Muscle of leg (tissue), 11 donors: ENCODE measurements around the gene CTSH. TPM values are rescaled to one million over a fixed set of nuclear protein-coding genes. Genes with fewer than 3 reads are reported as not detected.
"Not testable (repeated sequence)": the region's sequence is repeated elsewhere in the genome, so short reads cannot be mapped to it uniquely, and the experiment has no call there.

Source experiments
- DNase-seq: peaks from one replicate; pipeline ENCODE4 v3.0.0; 2013
- H3K27ac ChIP-seq: one replicate; pipeline ENCODE4 v1.5.1; 2013; ENCODE audit warnings: mild to moderate bottlenecking, low read length, control low read depth
- H3K27me3 ChIP-seq: one replicate; pipeline ENCODE4 v1.6.1; 2013; ENCODE audit warnings: low read length; ENCODE audit not compliant: control insufficient read depth, insufficient read depth
- H3K36me3 ChIP-seq: one replicate; pipeline ENCODE4 v1.6.1; 2013; ENCODE audit warnings: low read length; ENCODE audit not compliant: control insufficient read depth, insufficient read depth
- H3K4me1 ChIP-seq: one replicate; pipeline ENCODE4 v1.6.1; 2013; ENCODE audit warnings: low read length; ENCODE audit not compliant: control insufficient read depth, insufficient read depth
- H3K4me3 ChIP-seq: one replicate; pipeline ENCODE4 v1.5.1; 2013; ENCODE audit warnings: low read length, control low read depth
- H3K9me3 ChIP-seq: replicated peaks from 2 replicates; pipeline ENCODE4 v1.6.1; 2013; ENCODE audit warnings: low read depth, low read length; ENCODE audit not compliant: control insufficient read depth
- WGBS: methylation state at CpG from one replicate; pipeline ENCODE4 v1.1.5; 2013; ENCODE audit warnings: missing lambda C conversion rate; ENCODE audit not compliant: insufficient coverage; 5-methylcytosine and 5-hydroxymethylcytosine counted together
- polyA plus RNA-seq, 8 donors: library from polyadenylated mRNA; unstranded; fragments of 120-200 nt; gene quantifications; one replicate each; pipeline versions ENCODE4 v1.2.1 to v1.2.3, GENCODE V29; 2013; ENCODE audit warnings: inconsistent platforms in 1 of 8, low replicate concordance in 1 of 8; ENCODE audit not compliant: insufficient read length in 8 of 8, insufficient read depth in 1 of 8
- total RNA-seq: library from RNA; stranded (reverse); fragments of 120-200 nt; gene quantifications from one replicate; pipeline ENCODE4 v1.2.4, GENCODE V29; 2013

Gene CTSH
- total and polyA plus RNA-seq, 9 donors: 15.5 to 47.9 (median 25.3) TPM

- H3K27me3 ChIP-seq: peaks cover 6% of the 10 kb centered on the region
- 85% methylated on average over 5 of the region's 11 CpGs for WGBS
- H3K4me1 ChIP-seq: peaks cover 38% of the 10 kb centered on the region
- no peak overlapping the region for H3K4me3 ChIP-seq
- no peaks in the 10 kb centered on the region for H3K9me3 ChIP-seq
- peak; percentile 86 for DNase-seq
- H3K27ac ChIP-seq: no peak overlapping the region
- peaks cover 20% of the 10 kb centered on the region for H3K36me3 ChIP-seq
These were observed 14.1 kb downstream of the CTSH start for GRCh38 chr15:78930577-78931388.

GRCh38 chr15:78929536-78930264 is 15.1 kb downstream of the CTSH start:
- no peak for DNase-seq
- H3K9me3 ChIP-seq: no peaks in the 10 kb centered on the region
- H3K4me3 ChIP-seq: no peak overlapping the region
- H3K4me1 ChIP-seq: peaks cover 37% of the 10 kb centered on the region
- no peak overlapping the region for H3K27ac ChIP-seq
- WGBS: 92% methylated on average over 9 of the region's 16 CpGs
- peaks cover 25% of the 10 kb centered on the region for H3K36me3 ChIP-seq
- peaks cover 6% of the 10 kb centered on the region for H3K27me3 ChIP-seq

GRCh38 chr15:78928616-78929093 is 16.2 kb downstream of the CTSH start:
- H3K36me3 ChIP-seq: peaks cover 27% of the 10 kb centered on the region
- H3K4me1 ChIP-seq: peaks cover 27% of the 10 kb centered on the region
- H3K27me3 ChIP-seq: peaks cover 2% of the 10 kb centered on the region
- 87% methylated on average over 14 of the region's 14 CpGs for WGBS
- H3K4me3 ChIP-seq: no peak overlapping the region
- DNase-seq: no peak
- no peaks in the 10 kb centered on the region for H3K9me3 ChIP-seq
- H3K27ac ChIP-seq: no peak overlapping the region

GRCh38 chr15:78928176-78928575 is 16.7 kb downstream of the CTSH start:
- H3K27ac ChIP-seq, H3K9me3 ChIP-seq, H3K27me3 ChIP-seq, H3K4me3 ChIP-seq, DNase-seq: not testable (repeated sequence)
- Histone ChIP-seq H3K36me3 (peaks cover 31% of the 10 kb centered on the region), H3K4me1 (peaks cover 22% of the 10 kb centered on the region)
- WGBS: 93% methylated on average over 11 of the region's 14 CpGs

GRCh38 chr15:78927077-78927790 is 17.6 kb downstream of the CTSH start:
- H3K27me3 ChIP-seq: no peaks in the 10 kb centered on the region
- peaks cover 38% of the 10 kb centered on the region for H3K36me3 ChIP-seq
- 77% methylated on average over 12 of the region's 17 CpGs for WGBS
- H3K9me3 ChIP-seq: no peaks in the 10 kb centered on the region
- no peak overlapping the region for H3K27ac ChIP-seq
- DNase-seq: no peak
- peaks cover 23% of the 10 kb centered on the region for H3K4me1 ChIP-seq
- no peak overlapping the region for H3K4me3 ChIP-seq

GRCh38 chr15:78925956-78926743 is 18.7 kb downstream of the CTSH start:
- WGBS: 93% methylated on average over 5 of the region's 5 CpGs
- peaks cover 20% of the 10 kb centered on the region for H3K4me1 ChIP-seq
- no peak overlapping the region for H3K27ac ChIP-seq

GRCh38 chr15:78925076-78925624 is 19.7 kb downstream of the CTSH start:
- WGBS: 78% methylated on average over 4 of the region's 10 CpGs
- no peak for DNase-seq
- Histone ChIP-seq H3K27me3 (no peaks in the 10 kb centered on the region), H3K4me1 (peaks cover 13% of the 10 kb centered on the region), H3K36me3 (peaks cover 51% of the 10 kb centered on the region), H3K4me3 (no peak overlapping the region), H3K9me3 (no peaks in the 10 kb centered on the region), H3K27ac (no peak overlapping the region)

More at GRCh38 chr15:78925956-78926743, 18.7 kb downstream of the CTSH start:
- Histone ChIP-seq H3K36me3 (peaks cover 49% of the 10 kb centered on the region), H3K27me3 (no peaks in the 10 kb centered on the region), H3K4me3 (no peak overlapping the region), H3K9me3 (no peaks in the 10 kb centered on the region)
- DNase-seq: no peak

- 87% methylated on average over 16 of the region's 18 CpGs for WGBS
- no peak for DNase-seq
- H3K27me3 ChIP-seq: no peaks in the 10 kb centered on the region
These were observed 21.1 kb downstream of the CTSH start for GRCh38 chr15:78923480-78924360.

More at GRCh38 chr15:78923480-78924360, 21.1 kb downstream of the CTSH start:
- Histone ChIP-seq H3K36me3 (peaks cover 60% of the 10 kb centered on the region), H3K27ac (no peak overlapping the region), H3K4me1 (peaks cover 13% of the 10 kb centered on the region), H3K9me3 (no peaks in the 10 kb centered on the region), H3K4me3 (no peak overlapping the region)
